Measurements from ENCODE around the gene MTCL3.

DNA sequence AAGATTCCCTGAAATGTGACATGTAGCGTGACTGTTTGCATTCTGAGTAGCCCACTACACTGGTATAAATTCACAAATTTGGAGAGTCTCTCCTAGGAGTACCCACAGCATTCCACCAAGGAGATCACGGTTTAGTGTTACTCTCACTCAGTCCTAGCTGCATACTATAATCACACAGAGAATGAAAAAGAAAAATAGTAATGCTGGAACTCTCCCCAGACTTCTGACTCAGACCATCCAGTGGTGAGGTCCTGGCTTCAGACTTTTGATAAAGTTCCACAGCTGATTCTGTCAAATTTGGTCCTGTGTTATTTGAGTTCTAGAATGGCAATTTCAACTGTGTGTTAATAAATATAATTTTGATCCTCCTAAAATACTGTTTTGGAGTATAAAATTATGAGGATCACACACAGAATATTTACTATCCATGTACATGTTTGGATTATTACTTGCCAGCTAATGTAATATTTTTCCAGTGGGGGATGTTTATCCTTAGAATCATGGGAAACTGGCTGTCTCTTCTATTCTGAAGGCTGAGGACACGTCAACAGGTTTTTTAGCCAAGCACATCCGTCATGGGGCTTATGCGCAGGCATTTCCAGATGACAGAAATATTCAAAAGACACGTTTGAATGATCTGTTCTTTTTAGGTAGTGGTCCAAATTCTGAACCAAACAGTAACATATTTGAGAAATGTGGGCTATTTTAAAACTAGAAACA is 54.8 kb downstream of the MTCL3 start:
- TF ChIP-seq, protein P1, sequence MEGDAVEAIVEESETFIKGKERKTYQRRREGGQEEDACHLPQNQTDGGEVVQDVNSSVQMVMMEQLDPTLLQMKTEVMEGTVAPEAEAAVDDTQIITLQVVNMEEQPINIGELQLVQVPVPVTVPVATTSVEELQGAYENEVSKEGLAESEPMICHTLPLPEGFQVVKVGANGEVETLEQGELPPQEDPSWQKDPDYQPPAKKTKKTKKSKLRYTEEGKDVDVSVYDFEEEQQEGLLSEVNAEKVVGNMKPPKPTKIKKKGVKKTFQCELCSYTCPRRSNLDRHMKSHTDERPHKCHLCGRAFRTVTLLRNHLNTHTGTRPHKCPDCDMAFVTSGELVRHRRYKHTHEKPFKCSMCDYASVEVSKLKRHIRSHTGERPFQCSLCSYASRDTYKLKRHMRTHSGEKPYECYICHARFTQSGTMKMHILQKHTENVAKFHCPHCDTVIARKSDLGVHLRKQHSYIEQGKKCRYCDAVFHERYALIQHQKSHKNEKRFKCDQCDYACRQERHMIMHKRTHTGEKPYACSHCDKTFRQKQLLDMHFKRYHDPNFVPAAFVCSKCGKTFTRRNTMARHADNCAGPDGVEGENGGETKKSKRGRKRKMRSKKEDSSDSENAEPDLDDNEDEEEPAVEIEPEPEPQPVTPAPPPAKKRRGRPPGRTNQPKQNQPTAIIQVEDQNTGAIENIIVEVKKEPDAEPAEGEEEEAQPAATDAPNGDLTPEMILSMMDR (IDR thresholded peaks at IDR 0.05) = no peak
- TF ChIP-seq SIN3A (IDR thresholded peaks at IDR 0.05; ENCODE audit: borderline replicate concordance, insufficient read depth, low read depth, low read length) = no peak
